Stimulated activated CD4-positive, alpha-beta T cell treated with anti-CD3 and anti-CD28 coated beads, Interleukin-1b, Interleukin-23, amount 100 ng/mL, for 24 hours (primary cell): ENCODE data around the gene AKR1C3.
"Not testable (repeated sequence)": the region's sequence is repeated elsewhere in the genome, so short reads cannot be mapped to it uniquely, and the experiment has no call there.

Source experiments
- DNase-seq, 4 experiments: peaks; one replicate each; pipeline ENCODE4 v3.0.0-alpha.2; 2020; ENCODE audit warnings: low read depth in 4 of 4, low spot score in 1 of 4

The AKR1C3 gene

GRCh38 chr10:5088703-5089261 is 5.4 kb upstream of the AKR1C3 start:
- no peak for DNase-seq

GRCh38 chr10:5089865-5090264 is 4.3 kb upstream of the AKR1C3 start:
- no peak for DNase-seq

GRCh38 chr10:5090551-5090950 is 3.7 kb upstream of the AKR1C3 start:
- DNase-seq = no peak

GRCh38 chr10:5091196-5091595 is 3.0 kb upstream of the AKR1C3 start:
- DNase-seq = no peak

- no peak for DNase-seq
Observed at GRCh38 chr10:5092375-5092774, 1.8 kb upstream of the AKR1C3 start.

GRCh38 chr10:5092848-5093790 is 1.1 kb upstream of the AKR1C3 start:
- no peak for DNase-seq

- no peak for DNase-seq
Observed at GRCh38 chr10:5095687-5096086, 1.5 kb downstream of the AKR1C3 start.

GRCh38 chr10:5096108-5096507 is 1.9 kb downstream of the AKR1C3 start:
- DNase-seq = no peak

- DNase-seq = not testable (repeated sequence)
Observed at GRCh38 chr10:5102479-5102878, 8.3 kb downstream of the AKR1C3 start.

GRCh38 chr10:5103481-5103880 is 9.3 kb downstream of the AKR1C3 start:
- DNase-seq = no peak

GRCh38 chr10:5105626-5106025 is 11.4 kb downstream of the AKR1C3 start:
- DNase-seq = no peak

GRCh38 chr10:5106553-5106952 is 12.3 kb downstream of the AKR1C3 start:
- DNase-seq = no peak

- no peak for DNase-seq
Observed at GRCh38 chr10:5107860-5108526, 13.8 kb downstream of the AKR1C3 start.

GRCh38 chr10:5108658-5109416 is 14.6 kb downstream of the AKR1C3 start:
- DNase-seq = no peak

GRCh38 chr10:5109861-5110260 is 15.6 kb downstream of the AKR1C3 start:
- DNase-seq = not testable (repeated sequence)

GRCh38 chr10:5116621-5117020 is 22.4 kb downstream of the AKR1C3 start:
- DNase-seq = no peak

GRCh38 chr10:5117026-5117425 is 22.8 kb downstream of the AKR1C3 start:
- no peak for DNase-seq

GRCh38 chr10:5119997-5120396 is 25.8 kb downstream of the AKR1C3 start:
- not testable (repeated sequence) for DNase-seq

- no peak for DNase-seq
Observed at GRCh38 chr10:5123886-5124285, 29.7 kb downstream of the AKR1C3 start.

GRCh38 chr10:5125315-5126044 is 31.3 kb downstream of the AKR1C3 start:
- no peak for DNase-seq

- DNase-seq = no peak
Observed at GRCh38 chr10:5135581-5135980, 41.4 kb downstream of the AKR1C3 start.
